Measurements from ENCODE around the gene PTGER2. TPM values are rescaled to one million over a fixed set of nuclear protein-coding genes. Genes with fewer than 3 reads are reported as not detected.

PTGER2 gene
- total RNA-seq, 1 experiment from 2014 or later, result 0.57 TPM

DNA sequence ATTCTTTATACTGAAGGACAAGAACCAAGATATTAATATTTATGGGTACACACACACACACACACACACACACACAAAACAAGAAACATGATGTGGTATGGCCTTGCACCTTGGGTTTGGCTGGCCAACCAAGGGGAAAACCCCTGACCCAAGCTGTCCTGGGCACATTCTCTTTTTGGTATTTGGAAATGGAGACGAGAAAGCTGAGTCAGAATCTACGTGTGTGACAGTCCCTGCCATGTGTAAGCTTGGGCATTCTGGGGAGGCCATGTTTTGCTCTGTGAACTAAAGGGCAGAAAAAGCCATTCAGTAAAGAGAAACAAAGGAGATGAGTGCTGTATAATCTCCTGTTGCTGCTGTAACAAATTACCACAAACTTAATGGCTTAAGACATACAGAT lies 35.6 kb downstream of the PTGER2 start:
- Histone ChIP-seq H3K27me3 (ENCODE audit: insufficient read depth, low read length) (no peaks in the 10 kb centered on the region), H3K9me2 (ENCODE audit: insufficient read depth) (no peaks in the 10 kb centered on the region), H3K9ac (ENCODE audit: low read length) (no peak overlapping the region), H3K27ac (ENCODE audit: low read depth, low read length) (no peak overlapping the region), H4K20me1 (ENCODE audit: insufficient read depth) (no peaks in the 10 kb centered on the region), H3K4me3 (replicated peaks in 1 of 2; ENCODE audit: low read depth in 1 of 2, low read length in 2 of 2) (no peak overlapping the region), H3K36me3 (ENCODE audit: control insufficient read depth in 1 of 2, insufficient read depth in 2 of 2, low read length in 2 of 2) (no peaks in the 10 kb centered on the region), H3K4me2 (ENCODE audit: low read length) (no peak overlapping the region), H3K79me2 (ENCODE audit: insufficient read depth, low read length) (no peaks in the 10 kb centered on the region), H2AFZ (ENCODE audit: low read depth, low read length, poor library complexity, severe bottlenecking) (no peak overlapping the region), H3K4me1 (ENCODE audit: control insufficient read depth in 1 of 2, insufficient read depth in 2 of 2, low read length in 2 of 2) (no peaks in the 10 kb centered on the region; a peak in 1 of 4 replicates), H3K9me3 (ENCODE audit: control insufficient read depth in 1 of 2, insufficient read depth in 1 of 2, low read depth in 1 of 2, low read length in 2 of 2) (no peaks in the 10 kb centered on the region)
- RAD21 ChIA-PET (ENCODE audit: low non-redundant PET in 1 of 2, low total read pairs in 2 of 2, uncharacterized antibody in 2 of 2, unreplicated experiment in 2 of 2), result no interaction called here
- CTCF ChIA-PET, result no interaction called here
- POLR2A ChIA-PET, result interaction anchor here (1.0 kb wide), 1 partner anchor 49 kb away, joined by 3 read pairs; no protein-coding TSS in a partner anchor
- intact Hi-C loops (cut with micrococcal nuclease), result no loop called here
- no peak for TF ChIP-seq JUND (IDR thresholded peaks at IDR 0.05)
- TF ChIP-seq POLR2AphosphoS5 (IDR thresholded peaks at IDR 0.05; ENCODE audit: low read depth, low read length), result no peak
- no peak for TF ChIP-seq RAD21 (IDR thresholded peaks at IDR 0.05; ENCODE audit: low read depth)
- no peak for TF ChIP-seq SRF (IDR thresholded peaks at IDR 0.05; ENCODE audit: low read depth)
- TF ChIP-seq CEBPB (IDR thresholded peaks at IDR 0.05; ENCODE audit: low read depth), result no peak
- no peak for TF ChIP-seq MAX (IDR thresholded peaks at IDR 0.05)
- TF ChIP-seq SP1 (IDR thresholded peaks at IDR 0.05; ENCODE audit: low read depth), result no peak
- no peak for TF ChIP-seq ZNF274 (IDR thresholded peaks at IDR 0.05; ENCODE audit: low read depth, low read length)
- TF ChIP-seq ELF1 (IDR thresholded peaks at IDR 0.05; ENCODE audit: borderline replicate concordance, low read depth), result no peak
- no peak for TF ChIP-seq FOSL1 (IDR thresholded peaks at IDR 0.05; ENCODE audit: low read depth)
- TF ChIP-seq YY1 (IDR thresholded peaks at IDR 0.05; ENCODE audit: extremely low read depth, insufficient replicate concordance, low read depth, low read length), result no peak
- no peak for TF ChIP-seq POLR2A (IDR thresholded peaks at IDR 0.05; ENCODE audit: borderline replicate concordance, extremely low read depth, insufficient read depth, insufficient read length)
- no peak for TF ChIP-seq ZFX (IDR thresholded peaks at IDR 0.05)
- TF ChIP-seq REST (IDR thresholded peaks at IDR 0.05; ENCODE audit: low read depth), result no peak
- no peak for TF ChIP-seq TCF7L2 (IDR thresholded peaks at IDR 0.05; ENCODE audit: borderline replicate concordance, extremely low read depth, insufficient read depth, insufficient read length)
- no peak for TF ChIP-seq EZH2phosphoT487 (IDR thresholded peaks at IDR 0.05; ENCODE audit: borderline replicate concordance)
- TF ChIP-seq, protein P1, sequence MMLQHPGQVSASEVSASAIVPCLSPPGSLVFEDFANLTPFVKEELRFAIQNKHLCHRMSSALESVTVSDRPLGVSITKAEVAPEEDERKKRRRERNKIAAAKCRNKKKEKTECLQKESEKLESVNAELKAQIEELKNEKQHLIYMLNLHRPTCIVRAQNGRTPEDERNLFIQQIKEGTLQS (IDR thresholded peaks at IDR 0.05), result no peak
- TF ChIP-seq EGR1 (IDR thresholded peaks at IDR 0.05; ENCODE audit: low read depth), result no peak
- no peak for ATAC-seq
- no peak for DNase-seq (ENCODE audit: low read depth, low spot score)
- BruUV-seq (replicated peaks), result no TSS peak
